Thymus (tissue), 11 donors: ENCODE measurements around the gene NEK11. TPM values are rescaled to one million over a fixed set of nuclear protein-coding genes. Genes with fewer than 3 reads are reported as not detected.
A peak's percentile ranks its signal among the peaks of the same experiment; 100 is the strongest.
"Not testable (repeated sequence)": the region's sequence is repeated elsewhere in the genome, so short reads cannot be mapped to it uniquely, and the experiment has no call there.

Experiments
- DNase-seq, 9 donors: peaks; one replicate each; pipeline ENCODE4 v3.0.0-alpha.2; 2013; ENCODE audit warnings: low spot score in 9 of 9, low read depth in 6 of 9, missing footprints in 1 of 9
- H3K27ac ChIP-seq, 2 donors: one replicate each; pipeline ENCODE4 v1.5.1; 2013; ENCODE audit warnings: control low read depth in 1 of 2, low read depth in 1 of 2, low read length in 1 of 2, mild to moderate bottlenecking in 1 of 2, moderate library complexity in 1 of 2
- H3K27me3 ChIP-seq, 2 donors: one replicate each; pipeline ENCODE4 v1.5.1; 2013; ENCODE audit warnings: low read length in 1 of 2; ENCODE audit not compliant: control insufficient read depth in 2 of 2, insufficient read depth in 1 of 2
- H3K36me3 ChIP-seq, 2 donors: one replicate each; pipeline ENCODE4 v1.5.1; 2013; ENCODE audit warnings: low read length in 1 of 2, mild to moderate bottlenecking in 1 of 2, moderate library complexity in 1 of 2; ENCODE audit not compliant: control insufficient read depth in 2 of 2, insufficient read depth in 2 of 2
- H3K4me1 ChIP-seq, 2 donors: one replicate each; pipeline ENCODE4 v1.5.1; 2013; ENCODE audit warnings: low read length in 2 of 2; ENCODE audit not compliant: control insufficient read depth in 2 of 2, insufficient read depth in 2 of 2
- H3K4me3 ChIP-seq, 2 donors: one replicate each; pipeline ENCODE4 v1.5.1; 2013; ENCODE audit warnings: low read length in 2 of 2, control low read depth in 1 of 2, mild to moderate bottlenecking in 1 of 2
- H3K9me3 ChIP-seq, 2 donors: one replicate each; pipeline ENCODE4 v1.5.1; 2013; ENCODE audit warnings: low read length in 1 of 2, mild to moderate bottlenecking in 1 of 2; ENCODE audit not compliant: control insufficient read depth in 2 of 2, insufficient read depth in 1 of 2
- WGBS: extraction: QIAGEN DNeasy Blood & Tissue Kit; methylation state at CpG from one replicate; pipeline ENCODE4 v1.1.7; 2013; 5-methylcytosine and 5-hydroxymethylcytosine counted together
- polyA plus RNA-seq: library from polyadenylated mRNA; stranded (reverse); fragments of 200-250 nt; gene quantifications from one replicate; pipeline ENCODE4 v1.2.3, GENCODE V29; 2013
- total RNA-seq: library from RNA; stranded (reverse); fragments of 120-200 nt; gene quantifications from one replicate; pipeline ENCODE4 v1.2.4, GENCODE V29; 2013
- donor health status: healthy.

Gene NEK11
- total and polyA plus RNA-seq, 2 donors = 1.8 to 3.2 TPM

DNA sequence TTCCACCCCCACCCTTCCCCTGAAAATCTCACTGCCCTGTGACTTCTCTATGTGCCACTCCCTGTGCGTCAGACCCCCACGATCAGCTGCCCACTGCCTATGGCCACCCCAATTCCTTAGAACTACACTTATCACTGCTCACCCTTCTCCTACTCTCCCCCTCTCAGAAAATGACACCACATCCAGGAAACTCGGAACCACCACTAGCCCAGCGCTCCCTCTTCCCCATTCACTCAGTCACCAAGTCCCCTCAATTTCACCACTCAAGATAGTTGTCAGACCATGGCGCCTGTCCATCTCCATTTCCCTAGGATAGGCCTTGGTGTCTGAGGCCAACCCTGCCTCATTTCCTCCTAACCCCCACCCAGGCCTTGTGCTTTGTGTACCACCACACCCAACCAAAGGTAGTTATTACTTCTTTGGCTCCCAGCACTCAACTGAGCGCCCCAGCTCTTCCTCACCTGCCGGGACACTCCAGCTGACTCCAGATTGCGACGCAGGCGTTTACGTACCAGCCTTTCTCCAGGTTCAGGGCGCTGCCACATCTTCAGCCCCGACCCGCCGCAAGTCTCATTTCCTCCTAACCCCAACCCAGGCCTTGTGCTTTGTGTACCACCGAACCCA, 354.3 kb downstream of the NEK11 start:
- 22% methylated on average over 16 of the region's 16 CpGs for WGBS
- H3K9me3 ChIP-seq, H3K36me3 ChIP-seq, H3K27ac ChIP-seq, H3K27me3 ChIP-seq, DNase-seq: not testable (repeated sequence)
- H3K4me3 ChIP-seq = peak overlapping the region; percentile 67 to 75
- H3K4me1 ChIP-seq = peaks cover 3 to 13% of the 10 kb centered on the region in 2 donors

DNA sequence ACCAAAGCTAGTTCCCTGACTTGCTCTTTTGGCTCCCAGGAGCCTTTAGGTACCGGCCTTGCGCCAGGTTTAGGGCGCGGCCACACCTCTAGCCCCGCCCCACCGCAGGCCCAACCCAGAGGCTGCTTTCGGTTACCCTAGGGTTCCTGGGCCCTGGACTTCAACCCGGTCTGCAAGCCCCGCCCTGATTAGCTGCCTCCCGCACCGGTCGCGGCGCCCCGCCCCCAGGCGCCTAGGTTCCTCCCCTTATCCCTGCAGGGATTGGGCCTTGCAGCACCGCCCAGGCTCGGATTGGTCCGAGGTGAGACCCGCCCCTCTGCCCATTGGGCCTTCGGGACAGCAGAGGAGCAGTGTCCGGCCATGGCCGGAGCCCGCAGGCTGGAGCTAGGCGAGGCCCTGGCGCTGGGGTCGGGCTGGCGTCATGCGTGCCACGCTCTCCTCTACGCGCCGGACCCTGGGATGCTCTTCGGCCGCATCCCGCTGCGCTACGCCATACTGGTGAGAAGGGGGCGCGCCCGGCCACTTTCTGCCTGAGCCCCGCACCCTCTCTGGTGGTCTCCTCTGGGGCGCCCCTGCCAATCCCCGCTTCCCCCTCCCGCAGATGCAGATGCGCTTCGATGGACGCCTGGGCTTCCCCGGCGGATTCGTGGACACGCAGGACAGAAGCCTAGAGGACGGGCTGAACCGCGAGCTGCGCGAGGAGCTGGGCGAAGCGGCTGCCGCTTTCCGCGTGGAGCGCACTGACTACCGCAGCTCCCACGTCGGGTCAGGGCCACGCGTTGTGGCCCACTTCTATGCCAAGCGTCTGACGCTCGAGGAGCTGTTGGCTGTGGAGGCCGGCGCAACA, 355.0 kb downstream of the NEK11 start, which contains the start of gene NUDT16:
TSS of gene NUDT16 (plus strand) at position 330 of the 847 bp plus-strand sequence. CDS start at position 361, 31 bp downstream.
- H3K9me3 ChIP-seq = peaks cover 0 to 5% of the 10 kb centered on the region in 2 donors
- H3K36me3 ChIP-seq = no peaks in the 10 kb centered on the region
- H3K4me1 ChIP-seq = peaks cover 3 to 13% of the 10 kb centered on the region in 2 donors
- peak within 1 kb of the TSS; percentile 67 to 75 for H3K4me3 ChIP-seq
- 1% methylated on average over 73 of the region's 73 CpGs for WGBS
- H3K27me3 ChIP-seq = peaks cover 0 to 9% of the 10 kb centered on the region in 2 donors
- peak; percentile 54 to 94 (median 80) for DNase-seq
- peak within 1 kb of the TSS in 1 of 2 donors; percentile 72 for H3K27ac ChIP-seq

DNA sequence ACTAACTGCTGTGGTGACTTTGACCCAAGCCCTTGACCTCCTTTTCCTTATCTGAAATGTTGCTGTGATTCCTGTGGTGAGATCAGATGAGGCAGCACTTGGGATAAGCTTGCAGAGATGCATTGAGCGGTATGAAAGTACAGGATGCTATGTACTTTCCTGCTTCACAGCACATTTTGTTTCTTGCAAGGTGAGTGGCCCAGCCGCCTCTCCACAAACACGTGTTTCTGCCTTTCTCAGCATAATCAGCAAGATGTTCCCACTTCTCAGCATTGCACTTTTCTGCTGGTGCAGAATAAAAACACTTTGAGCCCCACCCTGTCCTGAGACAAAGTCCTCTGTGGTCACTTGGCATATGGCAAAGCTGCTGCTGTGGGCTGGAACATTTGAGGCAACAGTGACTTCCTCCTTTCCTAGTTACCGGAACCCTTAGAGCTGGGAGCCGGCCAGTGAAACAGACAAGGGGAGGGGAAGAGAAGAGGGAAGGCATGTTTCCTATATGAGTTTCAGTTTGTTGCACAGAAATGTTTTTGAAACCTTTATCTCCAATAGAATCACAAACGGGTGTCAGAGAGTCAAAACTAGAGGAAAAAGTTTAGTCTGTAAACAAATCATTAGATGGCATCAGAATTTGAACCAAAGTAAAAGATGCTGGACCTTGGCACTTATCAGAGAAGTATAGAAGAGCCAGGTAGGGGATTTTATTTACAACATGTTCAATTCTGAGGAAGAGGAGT, 359.9 kb downstream of the NEK11 start:
- 15% methylated on average over 6 of the region's 6 CpGs for WGBS
- H3K27ac ChIP-seq = no peak overlapping the region
- peaks cover 0 to 8% of the 10 kb centered on the region in 2 donors for H3K27me3 ChIP-seq
- H3K36me3 ChIP-seq = no peaks in the 10 kb centered on the region
- peaks cover 0 to 5% of the 10 kb centered on the region in 2 donors for H3K9me3 ChIP-seq
- no peak overlapping the region for H3K4me3 ChIP-seq
- peaks cover 3 to 4% of the 10 kb centered on the region in 2 donors for H3K4me1 ChIP-seq
- peak in 1 of 9 donors; percentile 24 for DNase-seq

DNA sequence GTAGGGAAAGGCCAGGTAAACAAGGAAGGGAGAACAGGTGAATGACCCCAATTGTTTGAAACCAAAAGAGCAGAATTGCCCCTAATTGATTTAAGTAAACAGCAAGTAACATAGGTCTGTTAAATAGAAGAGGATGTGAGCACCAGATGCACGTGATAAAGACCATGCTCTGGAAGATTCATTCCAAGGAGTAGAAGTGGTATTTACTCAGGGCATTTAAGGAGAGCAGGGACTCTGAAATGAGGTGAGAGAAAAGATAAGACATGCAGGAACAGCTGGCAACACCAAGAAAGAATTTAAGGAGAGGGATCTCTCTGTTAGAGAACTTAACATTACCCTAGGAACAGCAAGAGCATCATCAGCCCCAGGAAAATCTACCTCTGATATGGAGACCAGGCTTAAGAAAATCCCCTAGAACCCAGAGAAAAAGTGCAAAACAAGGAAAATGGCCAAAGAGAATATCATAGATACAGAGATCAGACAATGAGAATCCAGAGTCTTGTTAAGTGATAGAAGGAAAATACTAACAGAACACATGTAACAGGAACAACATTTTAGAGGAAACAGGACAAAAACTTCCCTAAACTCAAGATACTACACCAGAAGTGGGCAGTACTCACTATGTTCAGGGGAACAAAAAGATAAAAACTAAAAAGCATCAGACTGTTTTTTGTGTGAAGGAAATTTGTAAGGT, 361.3 kb downstream of the NEK11 start:
- WGBS = 89% methylated on average over 1 of the region's 1 CpG
- no peaks in the 10 kb centered on the region for H3K4me1 ChIP-seq
- H3K27me3 ChIP-seq = no peaks in the 10 kb centered on the region
- DNase-seq = no peak
- H3K36me3 ChIP-seq = no peaks in the 10 kb centered on the region
- H3K9me3 ChIP-seq = no peaks in the 10 kb centered on the region
- no peak overlapping the region for H3K4me3 ChIP-seq
- no peak overlapping the region for H3K27ac ChIP-seq

DNA sequence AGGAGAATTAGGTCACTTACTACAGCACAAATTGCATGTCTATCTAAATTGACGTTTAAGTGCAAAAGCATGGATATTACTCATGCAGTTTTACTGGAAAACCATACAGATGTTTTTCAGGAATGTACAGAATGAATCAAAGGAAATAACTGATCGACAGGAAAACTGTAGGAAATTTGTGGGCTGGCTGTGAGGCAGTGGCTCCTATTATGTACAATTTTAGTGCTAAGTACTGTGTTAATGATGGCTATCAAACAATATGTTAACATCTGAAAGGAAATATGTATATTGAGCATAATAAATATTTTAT, 361.8 kb downstream of the NEK11 start:
- Histone ChIP-seq H3K27me3 (no peaks in the 10 kb centered on the region), H3K36me3 (no peaks in the 10 kb centered on the region), H3K4me3 (no peak overlapping the region), H3K27ac (no peak overlapping the region), H3K4me1 (no peaks in the 10 kb centered on the region), H3K9me3 (no peaks in the 10 kb centered on the region)
- 57% methylated on average over 2 of the region's 2 CpGs for WGBS
- no peak for DNase-seq

DNA sequence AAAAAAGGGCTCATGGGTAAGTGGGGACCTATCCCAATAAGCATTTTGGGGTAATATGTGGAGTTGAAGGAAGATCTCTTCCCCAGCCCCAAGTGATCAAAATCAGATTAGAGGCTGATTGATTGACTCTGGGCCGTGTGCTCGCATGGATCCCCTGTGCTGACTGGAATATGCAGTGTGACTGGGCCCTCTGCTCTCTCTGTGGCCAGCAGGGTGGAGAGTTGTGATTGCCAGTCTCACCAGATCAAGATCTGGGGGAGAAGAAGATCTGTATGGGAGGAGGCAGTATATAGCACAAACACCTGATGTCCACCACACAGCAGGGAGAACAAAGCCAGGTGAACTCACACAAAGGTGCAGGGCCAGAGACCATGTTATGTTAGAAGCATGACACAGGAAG, 363.7 kb downstream of the NEK11 start:
- Histone ChIP-seq H3K27ac (no peak overlapping the region), H3K36me3 (no peaks in the 10 kb centered on the region), H3K9me3 (no peaks in the 10 kb centered on the region), H3K4me3 (no peak overlapping the region), H3K27me3 (no peaks in the 10 kb centered on the region), H3K4me1 (no peaks in the 10 kb centered on the region)
- DNase-seq = no peak
- 97% methylated on average over 2 of the region's 2 CpGs for WGBS

DNA sequence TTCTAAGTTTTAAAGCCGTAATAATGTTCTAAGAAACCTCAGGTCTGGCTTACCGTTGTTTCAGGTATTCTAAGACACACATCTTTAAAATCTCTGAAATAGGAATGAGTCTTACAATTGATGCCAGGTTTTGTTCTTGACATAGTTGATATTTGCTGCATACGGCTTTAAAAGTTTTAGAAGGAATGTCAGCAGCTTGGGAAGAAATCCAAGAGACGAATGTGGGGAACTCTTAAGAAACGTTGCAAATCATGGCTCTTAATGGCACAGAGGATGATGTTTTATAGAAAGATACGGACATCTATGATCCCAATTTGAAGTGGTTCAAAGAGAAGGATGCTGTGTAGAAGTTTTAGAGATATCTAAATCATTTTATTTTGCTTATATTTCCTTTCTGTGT, 366.4 kb downstream of the NEK11 start:
- no peak for DNase-seq
- WGBS = 94% methylated on average over 6 of the region's 6 CpGs

DNA sequence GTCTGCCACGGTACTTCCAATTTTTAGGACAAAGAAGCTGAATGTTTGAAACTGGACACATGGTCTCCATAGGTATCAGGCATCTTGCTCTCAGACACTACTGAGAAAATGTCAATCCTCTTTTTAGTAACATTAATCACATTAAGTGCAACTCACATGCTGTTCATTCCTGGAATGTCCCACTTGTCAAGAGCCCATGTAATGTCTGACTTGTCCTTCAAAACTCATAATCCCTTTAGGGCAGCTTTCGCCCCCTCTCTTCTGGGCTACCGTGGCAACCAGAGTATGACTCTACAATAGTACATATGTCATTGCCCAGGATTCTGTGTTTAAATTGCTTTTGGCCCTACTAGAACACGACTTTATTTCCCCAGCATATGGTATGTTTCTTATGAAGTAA, 367.2 kb downstream of the NEK11 start:
- H3K4me3 ChIP-seq = no peak overlapping the region
- no peak for DNase-seq
- no peaks in the 10 kb centered on the region for H3K36me3 ChIP-seq
- no peak overlapping the region for H3K27ac ChIP-seq
- no peaks in the 10 kb centered on the region for H3K27me3 ChIP-seq
- no peaks in the 10 kb centered on the region for H3K9me3 ChIP-seq
- H3K4me1 ChIP-seq = no peaks in the 10 kb centered on the region
- 91% methylated on average over 4 of the region's 4 CpGs for WGBS

More for the DNA sequence above, 366.4 kb downstream of the NEK11 start:
- no peaks in the 10 kb centered on the region for H3K9me3 ChIP-seq
- no peaks in the 10 kb centered on the region for H3K4me1 ChIP-seq
- no peak overlapping the region for H3K4me3 ChIP-seq
- no peak overlapping the region for H3K27ac ChIP-seq
- no peaks in the 10 kb centered on the region for H3K36me3 ChIP-seq
- no peaks in the 10 kb centered on the region for H3K27me3 ChIP-seq
